NCI-H2171 treated with DMSO at 0.1 percent for 48 hours (cell line): ENCODE results near the gene TBX20.
A peak's percentile ranks its signal among the peaks of the same experiment; 100 is the strongest.

Experiments
- DNase-seq: peaks from one replicate; lab custom pipeline; 2025; lab: John Stamatoyannopoulos, UW

The TBX20 gene

GRCh38 chr7:35253710-35254495 lies at the start of gene TBX20:
TSS of gene TBX20 (minus strand) at chr7:35254100. CDS start at chr7:35253620, 480 bp downstream.
- peak; percentile 42 for DNase-seq

- DNase-seq = no peak
Observed at GRCh38 chr7:35289376-35289775, 35.5 kb upstream of the TBX20 start.

- DNase-seq = no peak
Observed at GRCh38 chr7:35286986-35287385, 33.1 kb upstream of the TBX20 start.

- no peak for DNase-seq
Observed at GRCh38 chr7:35286422-35286821, 32.5 kb upstream of the TBX20 start.

- no peak for DNase-seq
Observed at GRCh38 chr7:35285799-35286198, 31.9 kb upstream of the TBX20 start.

- no peak for DNase-seq
Observed at GRCh38 chr7:35280902-35281301, 27.0 kb upstream of the TBX20 start.

- DNase-seq = no peak
Observed at GRCh38 chr7:35277359-35277758, 23.5 kb upstream of the TBX20 start.

- DNase-seq = no peak
Observed at GRCh38 chr7:35272246-35272645, 18.3 kb upstream of the TBX20 start.

GRCh38 chr7:35268953-35269352 lies 15.1 kb upstream of the TBX20 start:
- peak; percentile 89 for DNase-seq

- DNase-seq = no peak
Observed at GRCh38 chr7:35267411-35267810, 13.5 kb upstream of the TBX20 start.

- no peak for DNase-seq
Observed at GRCh38 chr7:35263396-35263795, 9.5 kb upstream of the TBX20 start.

- DNase-seq = no peak
Observed at GRCh38 chr7:35261476-35262285, 7.8 kb upstream of the TBX20 start.

GRCh38 chr7:35261041-35261440 lies 7.1 kb upstream of the TBX20 start:
- DNase-seq = no peak

- DNase-seq = no peak
Observed at GRCh38 chr7:35260246-35260645, 6.3 kb upstream of the TBX20 start.

GRCh38 chr7:35259523-35259908 lies 5.6 kb upstream of the TBX20 start:
- no peak for DNase-seq

GRCh38 chr7:35258868-35259522 lies 5.1 kb upstream of the TBX20 start:
- DNase-seq = no peak

GRCh38 chr7:35258125-35258867 lies 4.4 kb upstream of the TBX20 start:
- no peak for DNase-seq

GRCh38 chr7:35257251-35258124 lies 3.6 kb upstream of the TBX20 start:
- peak; percentile 17 for DNase-seq

- no peak for DNase-seq
Observed at GRCh38 chr7:35256256-35257175, 2.6 kb upstream of the TBX20 start.
